Suprapubic skin (tissue), 4 donors: ENCODE data around the gene UBN2.

Experiments used
- POLR2A ChIP-seq, 2 donors: fragments of 450-650 bp; IDR thresholded peaks; one replicate each; pipeline ENCODE4 v1.6.1; 2017; ENCODE audit warnings: antibody characterized with exemption in 2 of 2, mild to moderate bottlenecking in 2 of 2, moderate library complexity in 2 of 2
- POLR2AphosphoS5 ChIP-seq, 3 donors: sonication (generic); formaldehyde crosslinking; IDR thresholded peaks; one replicate each; pipeline ENCODE4 v1.6.1; 2017; ENCODE audit warnings: antibody characterized with exemption in 3 of 3
- TF ChIP-seq, protein P1 (sequence below), 2 donors: fragments of 200-600 bp in 1 of 2; fragments of 450-650 bp in 1 of 2; sonication (generic) in 1 of 2; IDR thresholded peaks; one replicate each; pipeline ENCODE4 v1.5.1; 2016 to 2019; ENCODE audit warnings: antibody characterized with exemption in 2 of 2, mild to moderate bottlenecking in 1 of 2, moderate library complexity in 1 of 2

DNA sequence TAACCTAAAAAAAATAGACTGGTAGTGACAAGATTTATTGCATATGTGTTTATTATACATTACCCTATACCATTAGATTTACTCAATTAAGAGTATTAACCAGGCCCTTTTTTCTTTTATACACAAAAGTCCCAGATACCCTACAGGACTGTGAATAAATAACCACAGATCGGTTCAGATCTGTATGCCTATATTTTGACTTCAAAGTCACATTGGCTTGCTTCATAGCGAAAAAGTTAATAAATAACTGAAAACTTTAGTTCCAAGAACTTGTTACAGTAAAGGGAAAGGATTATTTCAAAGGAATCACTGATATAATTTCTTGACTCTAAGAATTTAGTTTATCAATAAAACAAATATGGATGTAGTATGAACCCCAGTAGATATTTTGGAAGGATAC is 68.3 kb downstream of the UBN2 start:
- TF ChIP-seq POLR2A (IDR thresholded peaks at IDR 0.05) (no peak), POLR2AphosphoS5 (IDR thresholded peaks at IDR 0.05) (no peak)
- TF ChIP-seq, protein P1, sequence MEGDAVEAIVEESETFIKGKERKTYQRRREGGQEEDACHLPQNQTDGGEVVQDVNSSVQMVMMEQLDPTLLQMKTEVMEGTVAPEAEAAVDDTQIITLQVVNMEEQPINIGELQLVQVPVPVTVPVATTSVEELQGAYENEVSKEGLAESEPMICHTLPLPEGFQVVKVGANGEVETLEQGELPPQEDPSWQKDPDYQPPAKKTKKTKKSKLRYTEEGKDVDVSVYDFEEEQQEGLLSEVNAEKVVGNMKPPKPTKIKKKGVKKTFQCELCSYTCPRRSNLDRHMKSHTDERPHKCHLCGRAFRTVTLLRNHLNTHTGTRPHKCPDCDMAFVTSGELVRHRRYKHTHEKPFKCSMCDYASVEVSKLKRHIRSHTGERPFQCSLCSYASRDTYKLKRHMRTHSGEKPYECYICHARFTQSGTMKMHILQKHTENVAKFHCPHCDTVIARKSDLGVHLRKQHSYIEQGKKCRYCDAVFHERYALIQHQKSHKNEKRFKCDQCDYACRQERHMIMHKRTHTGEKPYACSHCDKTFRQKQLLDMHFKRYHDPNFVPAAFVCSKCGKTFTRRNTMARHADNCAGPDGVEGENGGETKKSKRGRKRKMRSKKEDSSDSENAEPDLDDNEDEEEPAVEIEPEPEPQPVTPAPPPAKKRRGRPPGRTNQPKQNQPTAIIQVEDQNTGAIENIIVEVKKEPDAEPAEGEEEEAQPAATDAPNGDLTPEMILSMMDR (IDR thresholded peaks at IDR 0.05): no peak
